ENCODE data around the gene GLDC.
"Not testable (repeated sequence)": the region's sequence is repeated elsewhere in the genome, so short reads cannot be mapped to it uniquely, and the experiment has no call there.

GLDC gene

GRCh38 chr9:6545017-6545691 lies 100.4 kb downstream of the GLDC start:
- no peak overlapping the region for H3K4me3 ChIP-seq

GRCh38 chr9:6543204-6543603 lies 102.3 kb downstream of the GLDC start:
- Histone ChIP-seq H3K4me3 (no peak overlapping the region), H3K27ac (no peak overlapping the region)

More at GRCh38 chr9:6545017-6545691, 100.4 kb downstream of the GLDC start:
- no peak overlapping the region for H3K27ac ChIP-seq

DNA sequence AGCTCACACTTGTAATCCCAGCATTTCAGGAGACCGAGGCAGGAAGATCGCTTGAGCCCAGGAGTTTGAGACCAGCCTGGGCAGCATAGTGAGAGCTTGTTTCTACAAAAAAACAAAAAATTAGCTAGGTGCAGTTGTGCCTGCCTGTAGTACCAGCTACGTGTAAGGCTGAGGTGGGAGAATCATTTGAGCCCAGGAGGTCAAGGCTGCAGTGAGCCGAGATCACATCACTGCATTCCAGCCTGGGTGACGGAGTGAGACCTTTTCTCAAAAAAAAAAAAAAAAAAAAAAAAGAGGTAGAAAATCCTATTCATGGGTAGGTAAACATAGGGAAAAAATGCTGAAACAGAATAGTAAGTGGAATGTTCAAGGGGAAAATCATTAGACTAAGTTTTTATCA lies 102.9 kb downstream of the GLDC start:
- not testable (repeated sequence) for H3K27ac ChIP-seq, H3K4me3 ChIP-seq

GRCh38 chr9:6538666-6539071 lies 106.9 kb downstream of the GLDC start:
- Histone ChIP-seq H3K27ac (no peak overlapping the region), H3K4me3 (no peak overlapping the region)

DNA sequence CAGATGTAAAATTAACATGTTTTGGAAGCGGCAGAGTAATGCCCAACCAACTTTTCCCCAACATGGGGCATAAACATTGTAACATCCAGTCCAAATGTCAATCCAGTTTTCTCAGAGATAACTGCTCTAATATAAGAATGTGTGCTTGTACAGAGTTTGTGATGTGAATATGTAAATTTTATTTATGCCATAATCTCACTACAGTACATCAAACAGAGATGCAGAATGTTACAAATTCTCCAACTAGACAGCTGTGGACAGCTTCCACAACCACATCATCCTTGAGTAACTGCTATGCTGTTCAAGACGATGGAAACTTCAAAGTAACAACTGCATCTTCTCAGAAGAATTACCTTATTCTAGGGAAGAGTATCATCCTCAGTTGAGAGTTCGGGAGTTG lies 109.9 kb downstream of the GLDC start:
- H3K27ac ChIP-seq, result no peak overlapping the region

DNA sequence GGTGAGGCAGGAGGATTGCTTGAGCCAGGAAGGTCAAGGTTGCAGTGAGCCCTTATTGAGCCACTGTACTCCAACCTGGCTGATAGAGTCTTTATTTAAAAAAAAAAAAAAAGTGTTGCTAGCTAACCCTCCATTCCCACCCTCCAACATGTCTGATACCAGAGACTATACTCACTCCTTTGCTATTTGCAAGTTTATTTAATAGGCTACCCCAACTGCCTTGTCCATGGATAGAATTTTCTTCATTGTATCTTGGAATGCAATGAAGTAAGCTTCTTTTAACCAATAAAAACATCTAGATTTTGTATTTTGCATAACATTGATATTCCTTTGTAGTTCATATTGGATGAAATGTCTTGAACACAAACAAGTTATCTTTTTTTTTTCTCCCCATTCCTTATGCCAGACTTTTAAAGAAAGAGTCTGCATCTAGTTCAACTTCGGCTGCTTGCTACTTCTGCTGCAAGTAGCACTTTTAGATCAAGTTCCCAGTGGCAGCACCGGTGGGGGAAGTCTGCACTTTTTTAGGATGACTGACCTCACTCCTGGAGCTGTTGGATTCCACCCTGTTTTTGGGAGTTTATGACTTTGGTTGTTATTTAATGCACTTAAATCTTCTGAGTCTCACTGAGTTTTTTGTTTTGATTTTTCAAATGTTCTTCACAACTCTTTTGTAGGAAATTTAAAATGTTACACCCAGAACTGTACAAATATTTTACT lies 120.0 kb downstream of the GLDC start:
- Histone ChIP-seq H3K27ac (peak overlapping the region in 1 of 21 experiments; percentile 25), H3K4me3 (no peak overlapping the region)

More for the DNA sequence above, 109.9 kb downstream of the GLDC start:
- H3K4me3 ChIP-seq, result no peak overlapping the region

DNA sequence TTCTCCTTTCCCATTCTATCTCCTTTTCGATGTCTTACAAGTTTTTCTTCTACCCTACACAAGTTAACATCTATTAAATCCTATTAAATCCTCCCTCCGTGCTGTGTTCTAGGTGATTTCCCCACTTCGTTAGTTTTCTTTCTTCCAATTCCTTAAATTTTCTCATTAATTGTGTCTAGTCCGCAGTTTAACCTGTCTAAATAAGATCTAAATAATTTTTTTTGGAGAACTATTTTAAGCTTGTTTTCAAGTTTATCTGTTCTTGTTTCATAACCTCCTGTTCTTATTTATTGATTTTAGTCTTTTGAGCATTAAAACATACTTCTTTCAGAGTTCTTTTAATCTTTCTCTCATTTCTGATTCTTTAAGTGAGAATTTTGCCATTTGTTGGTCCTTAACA lies 123.3 kb downstream of the GLDC start:
- H3K27ac ChIP-seq, result no peak overlapping the region

DNA sequence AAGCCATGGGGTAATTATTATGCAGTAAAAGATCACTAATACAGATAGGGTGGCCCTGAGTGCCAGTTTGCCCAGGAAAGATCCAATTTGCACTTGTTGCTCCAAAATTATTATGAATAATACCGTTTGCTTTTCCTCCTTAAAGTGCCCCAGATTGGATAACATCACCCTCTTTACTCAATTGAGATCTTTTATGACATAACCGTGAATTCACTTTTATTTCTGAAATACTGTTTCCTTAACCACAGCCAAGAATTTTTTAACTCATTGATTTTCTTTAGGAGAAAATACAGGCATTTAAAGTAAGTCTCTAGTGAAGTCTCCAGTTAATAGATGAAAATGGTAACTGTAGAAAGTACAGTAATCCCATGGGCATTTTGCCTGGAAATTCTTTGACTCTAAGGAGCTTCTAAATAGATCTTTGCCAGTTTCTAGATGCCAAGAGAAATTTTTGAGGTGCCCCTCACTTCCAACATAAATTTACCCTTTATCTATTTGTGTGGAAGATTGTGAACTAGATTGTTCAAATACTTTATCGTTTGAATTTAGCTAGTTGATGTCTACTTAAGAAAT lies 133.4 kb downstream of the GLDC start:
- H3K4me3 ChIP-seq, result no peak overlapping the region
- no peak overlapping the region for H3K27ac ChIP-seq

More for the DNA sequence above, 123.3 kb downstream of the GLDC start:
- no peak overlapping the region for H3K4me3 ChIP-seq

DNA sequence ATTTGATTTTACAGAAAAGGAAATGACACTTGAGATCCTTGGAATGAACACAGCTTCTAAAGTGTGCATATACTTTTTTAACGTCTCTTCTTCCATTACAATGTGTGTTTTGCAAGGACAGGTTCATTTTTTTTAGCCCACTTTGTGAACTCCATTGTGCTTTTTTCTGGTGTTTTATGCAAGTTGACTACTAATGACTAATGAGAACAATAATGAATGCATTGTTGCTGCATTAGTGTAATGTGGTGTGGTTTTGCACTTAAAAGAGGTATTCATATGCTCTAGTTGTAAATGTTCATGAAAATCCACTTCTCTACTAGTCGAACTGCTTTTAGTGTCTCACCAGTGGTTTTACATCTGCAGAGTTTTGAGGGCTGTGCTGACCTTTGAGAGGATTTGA lies 139.0 kb downstream of the GLDC start:
- no peak overlapping the region for H3K4me3 ChIP-seq
- no peak overlapping the region for H3K27ac ChIP-seq

DNA sequence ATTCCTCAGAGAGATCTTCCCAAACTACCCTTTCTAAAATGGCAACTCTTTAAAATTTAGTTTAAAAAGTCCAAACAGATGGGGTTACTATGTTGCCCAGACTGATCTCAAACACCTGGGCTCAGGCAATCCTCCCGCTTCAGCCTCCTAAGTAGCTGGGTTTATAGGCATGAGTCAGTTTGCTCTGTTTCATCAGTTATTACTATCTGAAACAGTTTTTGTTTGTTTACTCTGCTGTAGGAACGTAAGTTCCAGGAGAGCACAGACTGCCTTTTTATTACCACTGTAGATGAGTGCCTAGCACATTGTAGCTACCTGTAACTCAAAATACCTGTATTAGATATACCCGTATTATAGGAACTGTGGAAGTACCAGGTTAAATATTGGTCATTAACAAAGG lies 143.1 kb downstream of the GLDC start:
- Histone ChIP-seq H3K4me3 (no peak overlapping the region), H3K27ac (no peak overlapping the region)

DNA sequence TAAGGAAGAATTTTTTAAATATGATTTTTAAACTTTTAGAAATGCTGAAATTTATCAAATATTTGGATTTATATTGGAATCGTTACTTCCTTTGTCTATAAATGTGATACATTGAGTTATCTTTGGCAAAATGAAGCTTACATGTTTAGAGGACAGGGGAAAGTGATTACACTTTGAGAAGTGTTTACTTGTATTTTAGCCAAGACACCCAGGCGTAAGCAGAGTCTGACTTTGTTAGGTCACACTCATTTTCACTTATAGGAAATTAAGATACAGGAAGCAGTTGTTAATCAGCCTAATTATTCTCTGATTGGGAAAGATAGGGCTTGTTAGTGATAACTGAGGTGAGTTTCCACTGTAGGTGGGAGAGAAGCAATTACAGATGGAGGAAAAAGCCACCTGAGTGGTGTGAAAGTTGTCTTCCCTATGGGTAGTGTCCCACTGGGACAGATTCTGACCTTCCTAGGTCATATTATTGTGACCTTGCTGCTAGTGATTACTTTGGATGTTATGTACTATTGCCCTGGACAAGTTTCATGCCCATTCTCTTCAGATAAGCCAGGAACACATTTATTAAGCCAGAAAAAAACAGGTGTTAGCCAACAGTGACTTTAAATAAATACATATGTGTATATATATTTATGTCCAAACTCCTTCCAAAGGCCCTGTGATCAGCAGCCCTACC lies 143.9 kb downstream of the GLDC start:
- H3K4me3 ChIP-seq, result no peak overlapping the region
- no peak overlapping the region for H3K27ac ChIP-seq

- Histone ChIP-seq H3K27ac (peak overlapping the region in 1 of 21 experiments; percentile 6), H3K4me3 (no peak overlapping the region)
These were observed 146.5 kb downstream of the GLDC start for GRCh38 chr9:6498982-6499381.

DNA sequence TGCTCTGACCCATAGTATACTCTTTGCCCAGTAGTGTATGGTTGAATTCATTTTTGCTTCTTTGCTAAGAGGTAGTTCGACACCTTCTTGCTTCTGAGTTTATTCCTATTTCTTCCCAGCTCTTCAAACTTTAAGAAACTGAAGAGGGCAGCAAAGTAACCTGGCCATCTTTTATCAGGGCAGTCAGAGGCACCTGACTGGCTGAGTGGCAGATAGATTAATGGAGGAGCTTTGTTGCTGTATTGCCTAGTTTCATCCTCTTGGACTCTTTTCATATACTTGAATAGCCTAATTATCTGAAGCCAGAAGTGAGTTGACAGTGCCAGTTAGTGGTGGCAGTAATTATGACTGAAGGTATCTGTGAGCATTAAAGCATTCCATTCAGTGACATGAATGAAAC lies 150.1 kb downstream of the GLDC start:
- H3K27ac ChIP-seq, result no peak overlapping the region
- no peak overlapping the region for H3K4me3 ChIP-seq

DNA sequence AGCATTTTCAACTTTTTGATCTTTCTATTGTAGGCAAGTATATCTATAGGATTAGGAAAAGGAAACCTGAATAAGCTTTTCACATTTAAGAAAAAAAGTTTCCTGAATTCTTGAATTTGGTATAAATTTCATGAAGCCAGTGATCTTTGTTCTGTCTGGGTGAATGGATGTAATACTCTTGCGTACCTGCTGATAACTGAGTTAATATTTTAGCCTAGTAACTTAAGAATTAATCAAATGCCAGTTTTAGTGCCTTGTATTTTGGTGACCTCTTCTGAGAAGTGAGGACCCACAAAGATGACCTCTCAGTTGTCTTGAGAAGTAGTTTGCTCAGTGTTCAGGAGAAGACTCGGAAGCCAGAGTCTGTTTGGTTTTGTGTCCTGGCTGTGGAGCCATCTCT lies 154.7 kb downstream of the GLDC start:
- no peak overlapping the region for H3K27ac ChIP-seq

GRCh38 chr9:6489099-6489498 lies 156.4 kb downstream of the GLDC start:
- H3K27ac ChIP-seq, result no peak overlapping the region
- H3K4me3 ChIP-seq, result no peak overlapping the region

More for the DNA sequence above, 154.7 kb downstream of the GLDC start:
- no peak overlapping the region for H3K4me3 ChIP-seq

GRCh38 chr9:6488395-6488794 lies 157.1 kb downstream of the GLDC start:
- Histone ChIP-seq H3K4me3 (no peak overlapping the region), H3K27ac (no peak overlapping the region)

DNA sequence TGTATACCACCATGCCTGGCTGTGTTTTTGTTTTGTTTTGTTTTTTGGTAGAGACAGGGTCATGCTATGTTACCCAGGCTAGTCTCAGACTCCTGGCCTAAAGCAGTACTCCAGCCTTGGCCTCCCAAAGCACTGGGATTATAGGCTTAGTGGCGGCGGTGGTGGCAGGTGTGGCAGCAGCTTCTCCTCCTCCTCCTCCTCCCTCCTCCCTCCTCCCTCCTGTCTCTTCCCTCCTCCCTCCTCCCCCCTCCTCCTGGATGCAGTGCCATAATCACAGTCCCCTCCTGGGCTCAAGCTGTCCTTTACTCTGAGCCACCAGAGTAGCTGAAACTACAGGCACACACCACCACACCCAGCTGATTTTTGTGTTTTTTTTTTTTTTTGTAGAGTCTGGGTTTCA lies 161.3 kb downstream of the GLDC start:
- H3K27ac ChIP-seq, result no peak overlapping the region
- H3K4me3 ChIP-seq, result no peak overlapping the region
